ENCODE measurements around the gene MFGE8. TPM values are rescaled to one million over a fixed set of nuclear protein-coding genes. Genes with fewer than 3 reads are reported as not detected.

MFGE8 gene
- total and polyA plus RNA-seq, 9 of the 15 experiments (the other 6 are each of a cell fraction or from before 2014, with no cell fraction given): 2.3 to 142 (median 62.3) TPM

DNA sequence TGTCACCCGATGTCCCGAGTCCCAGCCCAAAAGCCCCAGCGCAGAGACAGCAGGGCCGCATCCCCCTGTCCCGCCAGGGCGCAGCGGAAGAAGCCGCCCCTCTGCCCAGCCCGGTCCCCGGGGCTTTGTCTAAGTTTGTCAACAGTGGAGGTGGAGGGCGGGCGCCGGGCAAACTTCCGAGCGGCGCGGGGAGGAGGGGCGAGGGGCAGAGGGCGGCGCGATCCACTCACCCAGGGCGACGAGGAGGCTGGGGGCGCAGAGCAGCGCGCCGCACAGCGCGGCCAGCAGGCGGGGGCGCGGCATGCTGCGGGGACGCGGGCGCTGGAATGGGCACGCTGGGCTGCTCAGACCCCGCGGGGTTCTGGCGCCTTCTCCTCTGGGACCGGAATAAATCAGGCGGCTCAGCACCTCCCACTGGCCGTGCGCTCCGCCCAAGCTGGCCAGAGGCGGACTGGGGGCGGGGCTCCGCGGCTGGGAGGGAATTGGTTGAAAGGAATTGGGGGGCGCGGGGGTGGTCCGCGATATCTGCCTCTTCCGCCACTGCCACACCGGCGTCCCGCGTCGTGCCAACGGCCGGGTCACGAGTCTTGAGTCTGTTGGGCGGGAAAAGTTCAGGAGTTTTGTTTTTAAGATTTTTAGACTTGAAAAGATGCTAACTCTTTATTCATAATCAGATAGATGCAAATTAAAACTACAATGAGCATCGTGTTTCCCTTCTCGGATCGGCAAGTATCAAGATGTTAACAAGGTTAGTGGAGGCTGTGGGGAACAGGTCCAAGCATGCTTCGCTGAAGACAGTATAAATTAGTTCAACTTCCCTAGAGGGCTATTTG, at the start of gene MFGE8 (continued):
- TF ChIP-seq, protein P1, sequence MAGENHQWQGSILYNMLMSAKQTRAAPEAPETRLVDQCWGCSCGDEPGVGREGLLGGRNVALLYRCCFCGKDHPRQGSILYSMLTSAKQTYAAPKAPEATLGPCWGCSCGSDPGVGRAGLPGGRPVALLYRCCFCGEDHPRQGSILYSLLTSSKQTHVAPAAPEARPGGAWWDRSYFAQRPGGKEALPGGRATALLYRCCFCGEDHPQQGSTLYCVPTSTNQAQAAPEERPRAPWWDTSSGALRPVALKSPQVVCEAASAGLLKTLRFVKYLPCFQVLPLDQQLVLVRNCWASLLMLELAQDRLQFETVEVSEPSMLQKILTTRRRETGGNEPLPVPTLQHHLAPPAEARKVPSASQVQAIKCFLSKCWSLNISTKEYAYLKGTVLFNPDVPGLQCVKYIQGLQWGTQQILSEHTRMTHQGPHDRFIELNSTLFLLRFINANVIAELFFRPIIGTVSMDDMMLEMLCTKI (IDR thresholded peaks at IDR 0.05; ENCODE audit: partially characterized antibody): no peak
- TF ChIP-seq, protein P2, sequence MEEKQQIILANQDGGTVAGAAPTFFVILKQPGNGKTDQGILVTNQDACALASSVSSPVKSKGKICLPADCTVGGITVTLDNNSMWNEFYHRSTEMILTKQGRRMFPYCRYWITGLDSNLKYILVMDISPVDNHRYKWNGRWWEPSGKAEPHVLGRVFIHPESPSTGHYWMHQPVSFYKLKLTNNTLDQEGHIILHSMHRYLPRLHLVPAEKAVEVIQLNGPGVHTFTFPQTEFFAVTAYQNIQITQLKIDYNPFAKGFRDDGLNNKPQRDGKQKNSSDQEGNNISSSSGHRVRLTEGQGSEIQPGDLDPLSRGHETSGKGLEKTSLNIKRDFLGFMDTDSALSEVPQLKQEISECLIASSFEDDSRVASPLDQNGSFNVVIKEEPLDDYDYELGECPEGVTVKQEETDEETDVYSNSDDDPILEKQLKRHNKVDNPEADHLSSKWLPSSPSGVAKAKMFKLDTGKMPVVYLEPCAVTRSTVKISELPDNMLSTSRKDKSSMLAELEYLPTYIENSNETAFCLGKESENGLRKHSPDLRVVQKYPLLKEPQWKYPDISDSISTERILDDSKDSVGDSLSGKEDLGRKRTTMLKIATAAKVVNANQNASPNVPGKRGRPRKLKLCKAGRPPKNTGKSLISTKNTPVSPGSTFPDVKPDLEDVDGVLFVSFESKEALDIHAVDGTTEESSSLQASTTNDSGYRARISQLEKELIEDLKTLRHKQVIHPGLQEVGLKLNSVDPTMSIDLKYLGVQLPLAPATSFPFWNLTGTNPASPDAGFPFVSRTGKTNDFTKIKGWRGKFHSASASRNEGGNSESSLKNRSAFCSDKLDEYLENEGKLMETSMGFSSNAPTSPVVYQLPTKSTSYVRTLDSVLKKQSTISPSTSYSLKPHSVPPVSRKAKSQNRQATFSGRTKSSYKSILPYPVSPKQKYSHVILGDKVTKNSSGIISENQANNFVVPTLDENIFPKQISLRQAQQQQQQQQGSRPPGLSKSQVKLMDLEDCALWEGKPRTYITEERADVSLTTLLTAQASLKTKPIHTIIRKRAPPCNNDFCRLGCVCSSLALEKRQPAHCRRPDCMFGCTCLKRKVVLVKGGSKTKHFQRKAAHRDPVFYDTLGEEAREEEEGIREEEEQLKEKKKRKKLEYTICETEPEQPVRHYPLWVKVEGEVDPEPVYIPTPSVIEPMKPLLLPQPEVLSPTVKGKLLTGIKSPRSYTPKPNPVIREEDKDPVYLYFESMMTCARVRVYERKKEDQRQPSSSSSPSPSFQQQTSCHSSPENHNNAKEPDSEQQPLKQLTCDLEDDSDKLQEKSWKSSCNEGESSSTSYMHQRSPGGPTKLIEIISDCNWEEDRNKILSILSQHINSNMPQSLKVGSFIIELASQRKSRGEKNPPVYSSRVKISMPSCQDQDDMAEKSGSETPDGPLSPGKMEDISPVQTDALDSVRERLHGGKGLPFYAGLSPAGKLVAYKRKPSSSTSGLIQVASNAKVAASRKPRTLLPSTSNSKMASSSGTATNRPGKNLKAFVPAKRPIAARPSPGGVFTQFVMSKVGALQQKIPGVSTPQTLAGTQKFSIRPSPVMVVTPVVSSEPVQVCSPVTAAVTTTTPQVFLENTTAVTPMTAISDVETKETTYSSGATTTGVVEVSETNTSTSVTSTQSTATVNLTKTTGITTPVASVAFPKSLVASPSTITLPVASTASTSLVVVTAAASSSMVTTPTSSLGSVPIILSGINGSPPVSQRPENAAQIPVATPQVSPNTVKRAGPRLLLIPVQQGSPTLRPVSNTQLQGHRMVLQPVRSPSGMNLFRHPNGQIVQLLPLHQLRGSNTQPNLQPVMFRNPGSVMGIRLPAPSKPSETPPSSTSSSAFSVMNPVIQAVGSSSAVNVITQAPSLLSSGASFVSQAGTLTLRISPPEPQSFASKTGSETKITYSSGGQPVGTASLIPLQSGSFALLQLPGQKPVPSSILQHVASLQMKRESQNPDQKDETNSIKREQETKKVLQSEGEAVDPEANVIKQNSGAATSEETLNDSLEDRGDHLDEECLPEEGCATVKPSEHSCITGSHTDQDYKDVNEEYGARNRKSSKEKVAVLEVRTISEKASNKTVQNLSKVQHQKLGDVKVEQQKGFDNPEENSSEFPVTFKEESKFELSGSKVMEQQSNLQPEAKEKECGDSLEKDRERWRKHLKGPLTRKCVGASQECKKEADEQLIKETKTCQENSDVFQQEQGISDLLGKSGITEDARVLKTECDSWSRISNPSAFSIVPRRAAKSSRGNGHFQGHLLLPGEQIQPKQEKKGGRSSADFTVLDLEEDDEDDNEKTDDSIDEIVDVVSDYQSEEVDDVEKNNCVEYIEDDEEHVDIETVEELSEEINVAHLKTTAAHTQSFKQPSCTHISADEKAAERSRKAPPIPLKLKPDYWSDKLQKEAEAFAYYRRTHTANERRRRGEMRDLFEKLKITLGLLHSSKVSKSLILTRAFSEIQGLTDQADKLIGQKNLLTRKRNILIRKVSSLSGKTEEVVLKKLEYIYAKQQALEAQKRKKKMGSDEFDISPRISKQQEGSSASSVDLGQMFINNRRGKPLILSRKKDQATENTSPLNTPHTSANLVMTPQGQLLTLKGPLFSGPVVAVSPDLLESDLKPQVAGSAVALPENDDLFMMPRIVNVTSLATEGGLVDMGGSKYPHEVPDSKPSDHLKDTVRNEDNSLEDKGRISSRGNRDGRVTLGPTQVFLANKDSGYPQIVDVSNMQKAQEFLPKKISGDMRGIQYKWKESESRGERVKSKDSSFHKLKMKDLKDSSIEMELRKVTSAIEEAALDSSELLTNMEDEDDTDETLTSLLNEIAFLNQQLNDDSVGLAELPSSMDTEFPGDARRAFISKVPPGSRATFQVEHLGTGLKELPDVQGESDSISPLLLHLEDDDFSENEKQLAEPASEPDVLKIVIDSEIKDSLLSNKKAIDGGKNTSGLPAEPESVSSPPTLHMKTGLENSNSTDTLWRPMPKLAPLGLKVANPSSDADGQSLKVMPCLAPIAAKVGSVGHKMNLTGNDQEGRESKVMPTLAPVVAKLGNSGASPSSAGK (IDR thresholded peaks at IDR 0.05): no peak
- TF ChIP-seq SOX6 (IDR thresholded peaks at IDR 0.05) (no peak), CEBPZ (IDR thresholded peaks at IDR 0.05; ENCODE audit: borderline replicate concordance, low read depth, low read length) (no peak), POLR2AphosphoS5 (IDR thresholded peaks at IDR 0.05; ENCODE audit: control insufficient read depth, insufficient read depth, low read depth, low read length) (peak; percentile 78; the same call in 1 of the 2 replicates), CBX1 (IDR thresholded peaks at IDR 0.05; ENCODE audit: low read depth) (peak; percentile 63; the same call in 1 of the 2 replicates), TBP (optimal IDR thresholded peaks at IDR 0.05; ENCODE audit: low read depth, low read length) (peak; percentile 87), LCOR (CRISPR knock-in tag; IDR thresholded peaks at IDR 0.05) (peak; percentile 7; the same call in 1 of the 2 replicates), SRSF7 (optimal IDR thresholded peaks at IDR 0.05; ENCODE audit: low read depth, low read length) (no peak)

All from K562 (cell line).